NOMO-1 treated with dmso at 0.1 percent for 144 hours (cell line): Measurements from ENCODE around the gene ACTR1A.
A peak's percentile ranks its signal among the peaks of the same experiment; 100 is the strongest.
"Not testable (repeated sequence)": the region's sequence is repeated elsewhere in the genome, so short reads cannot be mapped to it uniquely, and the experiment has no call there.

ENCODE experiments used
- DNase-seq: peaks from one replicate; lab custom pipeline; 2025; ENCODE audit not compliant: unreplicated experiment; lab: John Stamatoyannopoulos, UW

ACTR1A gene

DNA sequence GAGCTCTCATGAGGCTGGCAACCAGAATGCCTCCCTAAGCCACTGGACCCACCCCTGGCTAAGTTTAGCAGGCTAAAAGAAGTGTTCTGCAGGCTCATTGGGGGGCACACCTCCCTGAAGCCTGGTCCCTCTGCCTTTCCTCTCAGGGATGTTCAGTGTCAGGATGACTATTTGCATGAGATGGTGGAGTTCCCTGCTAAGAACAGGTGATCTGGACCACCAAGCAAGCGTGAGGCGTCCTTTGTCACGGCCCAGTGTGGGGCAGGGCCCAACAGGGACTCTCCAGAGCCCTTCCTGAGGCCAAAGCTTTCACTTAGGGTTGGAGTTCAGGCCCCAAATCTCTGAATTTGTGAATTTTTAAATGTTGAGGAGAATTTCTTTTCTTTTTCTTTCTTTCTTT lies 13.2 kb upstream of the ACTR1A start:
- DNase-seq: no peak

DNA sequence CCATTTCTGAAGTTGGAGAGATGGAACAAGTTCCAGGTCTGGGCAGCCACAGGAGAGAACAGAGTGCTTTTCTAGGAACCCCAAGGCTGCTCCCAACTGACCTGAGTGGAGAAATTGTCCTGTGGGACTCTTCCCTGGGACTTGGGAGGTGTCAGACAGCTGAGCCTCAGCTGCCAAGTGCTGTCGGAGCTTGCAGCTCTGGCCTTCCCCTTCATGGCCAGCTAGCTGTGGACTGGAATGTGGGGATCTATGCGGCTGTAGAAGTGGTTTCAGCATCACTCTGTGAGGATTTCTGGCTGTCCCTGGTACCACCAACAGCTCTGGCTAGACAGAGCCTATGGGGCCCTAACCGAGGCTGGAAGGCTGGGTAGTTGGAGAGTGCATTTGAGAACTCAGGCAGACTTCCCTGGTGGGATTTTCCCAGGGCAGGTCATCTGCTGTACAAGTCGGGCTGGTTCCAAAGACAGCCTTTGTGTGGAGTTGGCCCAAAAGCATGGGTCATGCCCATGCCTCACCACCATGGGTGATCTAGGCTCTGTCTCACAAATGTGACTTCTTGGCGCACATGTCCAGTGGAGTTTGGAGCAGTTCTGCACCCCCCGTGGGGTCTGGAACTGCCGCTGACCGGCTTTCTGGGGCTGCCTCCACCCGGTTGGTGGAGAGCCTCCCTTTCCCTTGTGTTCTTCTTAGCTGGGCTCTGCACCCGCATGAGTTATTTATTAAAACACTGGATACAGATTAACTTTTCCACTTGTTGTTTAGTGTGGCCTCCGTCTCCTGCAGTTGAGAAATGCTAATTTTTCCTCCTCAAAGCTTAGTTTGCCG lies 12.2 kb upstream of the ACTR1A start:
- no peak for DNase-seq

GRCh38 chr10:102511583-102512274 lies 9.2 kb upstream of the ACTR1A start:
- DNase-seq: peak; percentile 73

DNA sequence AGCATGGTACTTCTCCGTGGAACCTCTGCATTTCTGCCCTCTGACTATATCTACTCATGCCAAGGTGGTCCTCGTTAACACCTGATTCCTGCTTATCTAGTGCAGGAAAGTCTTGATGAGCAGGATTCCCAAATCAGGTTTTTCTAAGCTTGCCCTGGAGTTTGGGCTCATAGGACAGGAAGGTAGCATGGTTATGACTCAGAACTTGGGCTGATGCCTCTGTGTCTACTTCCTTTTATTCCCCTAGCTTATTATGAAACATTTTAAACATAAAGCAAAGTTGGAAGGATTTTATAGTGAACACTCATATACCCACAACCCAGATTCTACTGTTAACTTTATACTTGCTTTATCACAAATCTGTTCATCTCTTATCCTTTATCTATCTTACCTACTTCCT lies 6.9 kb upstream of the ACTR1A start:
- peak; percentile 21 for DNase-seq

GRCh38 chr10:102508506-102508905 lies 6.0 kb upstream of the ACTR1A start:
- DNase-seq: no peak

DNA sequence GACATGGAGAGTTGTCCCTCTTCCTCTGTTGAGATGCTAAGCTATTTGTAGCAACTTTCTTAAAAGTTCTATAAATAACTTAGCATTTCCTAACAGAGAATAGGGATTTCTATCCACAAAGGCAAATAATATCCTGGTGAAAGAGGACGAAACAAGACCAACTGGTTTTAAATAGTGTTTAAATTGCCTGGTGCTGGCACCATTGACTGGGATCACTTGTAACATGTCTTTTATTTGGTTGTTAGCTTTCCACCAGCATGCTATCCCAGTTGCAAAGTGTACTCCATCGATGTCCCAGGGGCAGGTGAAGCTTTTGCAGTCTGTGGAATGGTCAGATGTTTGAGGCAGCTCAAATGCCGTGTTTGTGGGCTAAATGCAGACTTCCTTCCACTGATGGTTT lies 5.0 kb upstream of the ACTR1A start:
- DNase-seq: no peak

DNA sequence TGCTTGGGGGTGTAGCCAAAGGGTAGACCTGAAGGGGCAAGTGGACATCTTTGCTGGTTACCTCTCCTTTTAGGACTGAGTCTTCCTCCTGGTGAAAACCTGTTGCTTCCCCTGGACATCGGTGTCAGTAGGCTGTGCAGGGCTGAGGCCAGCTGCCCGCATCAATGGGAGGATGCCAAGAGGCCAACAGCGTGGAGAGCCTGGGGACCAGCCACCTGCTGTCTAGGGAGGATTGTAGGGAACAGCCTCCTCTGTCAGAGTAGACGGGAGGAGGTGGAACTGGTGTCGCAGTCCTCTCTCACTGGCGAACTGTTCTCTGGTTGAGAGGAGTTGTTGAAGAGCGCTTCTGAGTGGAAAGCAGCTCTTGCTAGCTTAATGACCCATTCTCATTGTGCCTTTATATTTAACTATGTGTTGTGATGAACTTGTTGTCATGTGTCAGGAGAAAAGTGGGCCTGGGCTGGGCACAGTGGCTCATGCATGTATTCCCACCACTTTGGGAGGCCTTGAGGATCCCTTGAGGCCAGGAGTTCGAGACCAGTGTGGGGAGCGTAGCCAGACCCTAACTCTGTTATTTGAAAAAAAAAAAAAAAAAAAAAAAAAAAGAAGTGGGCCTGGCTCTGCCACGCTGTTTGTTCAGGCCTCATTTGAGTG lies 3.1 kb upstream of the ACTR1A start:
- DNase-seq: no peak

DNA sequence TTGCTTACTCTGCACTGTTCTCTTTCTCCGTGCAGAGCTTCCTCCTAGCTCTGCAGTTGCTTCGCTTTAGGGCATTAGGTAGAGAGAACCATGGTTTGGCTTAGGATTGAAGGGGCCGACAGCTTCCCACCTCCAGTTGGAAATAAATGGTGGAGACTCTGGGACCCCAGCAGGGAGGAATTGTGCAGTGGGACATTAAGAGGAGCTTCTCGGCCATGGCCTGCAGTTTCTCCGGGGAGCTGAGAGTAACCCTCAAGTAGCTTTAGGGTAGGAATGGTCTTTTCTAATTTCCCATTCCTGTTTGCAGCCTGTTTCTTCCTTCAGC lies 2.4 kb upstream of the ACTR1A start:
- DNase-seq: no peak

DNA sequence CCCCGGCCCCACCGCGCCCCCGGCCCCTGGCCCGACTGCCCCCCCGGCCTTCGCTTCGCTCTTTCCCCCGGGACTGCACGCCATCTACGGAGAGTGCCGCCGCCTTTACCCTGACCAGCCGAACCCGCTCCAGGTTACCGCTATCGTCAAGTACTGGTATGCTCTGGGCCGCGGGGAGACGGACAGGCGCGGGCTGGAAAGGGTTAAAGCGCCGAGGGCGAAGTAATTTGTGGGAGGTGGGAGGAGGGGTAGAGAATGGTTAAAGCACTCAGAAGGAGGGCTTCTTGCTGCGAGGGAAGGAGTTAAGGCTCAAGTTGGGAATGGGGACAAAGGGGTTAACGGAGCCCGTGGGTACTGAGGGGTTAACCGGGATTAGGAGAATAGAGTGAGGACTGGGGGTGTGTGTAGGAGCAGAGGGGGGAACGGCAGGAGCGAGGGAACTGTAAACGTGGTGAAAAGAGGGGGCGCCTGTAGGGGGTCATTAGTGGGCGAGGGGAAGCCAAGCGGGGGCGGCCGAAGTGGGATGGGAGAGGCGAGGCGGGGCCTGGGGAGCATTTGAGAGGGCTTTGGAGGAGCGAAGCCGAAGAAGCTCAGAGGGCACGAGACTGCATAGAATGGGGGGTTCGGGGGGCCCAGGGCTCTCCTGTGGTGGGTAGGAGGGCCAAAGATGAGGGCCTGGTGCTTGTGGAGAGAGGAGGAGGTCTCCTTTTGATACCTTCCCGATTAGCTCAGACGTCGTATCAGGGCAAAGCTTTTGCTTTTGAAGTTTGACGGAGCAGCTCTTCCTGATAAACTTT lies 1.9 kb upstream of the ACTR1A start:
- peak; percentile 46 for DNase-seq

GRCh38 chr10:102503264-102504178 lies 1.0 kb upstream of the ACTR1A start, which contains the start of gene SUFU:
Gene SUFU, plus strand, starts transcription at chr10:102503972. Its CDS starts 181 bp downstream, at chr10:102504153.
- peak; percentile 92 for DNase-seq

GRCh38 chr10:102502029-102502336 lies 529 bp downstream of the ACTR1A start:
- peak; percentile 99 for DNase-seq

- no peak for DNase-seq
These were observed 1.1 kb downstream of the ACTR1A start for GRCh38 chr10:102501201-102502028.

GRCh38 chr10:102500686-102501085 lies 1.8 kb downstream of the ACTR1A start:
- not testable (repeated sequence) for DNase-seq

- DNase-seq: no peak
These were observed 3.2 kb downstream of the ACTR1A start for GRCh38 chr10:102499356-102499755.

- no peak for DNase-seq
These were observed 5.0 kb downstream of the ACTR1A start for GRCh38 chr10:102497545-102497944.

- no peak for DNase-seq
These were observed 8.7 kb downstream of the ACTR1A start for GRCh38 chr10:102493771-102494170.

- DNase-seq: no peak
These were observed 9.5 kb downstream of the ACTR1A start for GRCh38 chr10:102492983-102493382.

GRCh38 chr10:102492344-102492939 lies 10.1 kb downstream of the ACTR1A start:
- no peak for DNase-seq

DNA sequence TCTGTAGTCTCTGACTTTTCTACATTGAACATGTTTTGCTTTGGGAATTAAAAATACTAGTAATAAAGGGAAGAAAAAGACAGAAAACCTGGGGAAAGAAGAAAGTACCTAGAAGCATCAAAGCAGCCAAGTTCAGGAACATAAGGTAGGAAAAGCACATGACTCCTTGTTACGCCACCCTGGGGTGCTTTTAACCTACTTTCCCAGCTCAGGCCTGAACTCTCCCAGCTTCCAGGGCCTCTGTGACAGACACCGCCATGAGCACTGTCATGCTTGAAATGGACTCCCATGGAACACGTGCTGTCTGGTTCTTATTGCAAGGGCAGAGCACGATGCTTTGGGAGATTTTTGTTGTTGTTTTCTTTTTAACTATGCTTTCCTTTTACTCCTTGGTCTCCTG lies 11.4 kb downstream of the ACTR1A start:
- no peak for DNase-seq
